Hepatocyte (in vitro differentiated cells): Measurements from ENCODE around the gene TBC1D5. TPM values are rescaled to one million over a fixed set of nuclear protein-coding genes. Genes with fewer than 3 reads are reported as not detected.

Experiments
- DNase-seq: peaks from one replicate; pipeline ENCODE4 v3.0.0-alpha.2; 2016; ENCODE audit warnings: low spot score
- H2AFZ ChIP-seq: fragments of 200-600 bp; sonication (generic); 2 replicates; pipeline ENCODE4 v1.6.0; 2016; ENCODE audit warnings: antibody characterized with exemption, mild to moderate bottlenecking
- H3K27ac ChIP-seq: fragments of 200-600 bp; sonication (generic); 2 replicates; pipeline ENCODE4 v1.5.1; 2016; ENCODE audit warnings: mild to moderate bottlenecking
- H3K27me3 ChIP-seq: fragments of 200-600 bp; sonication (generic); 2 replicates; pipeline ENCODE4 v1.6.1; 2016
- H3K36me3 ChIP-seq: fragments of 200-600 bp; sonication (generic); replicated peaks from 2 replicates; pipeline ENCODE4 v1.5.1; 2016; ENCODE audit warnings: low read depth; ENCODE audit not compliant: insufficient read depth
- H3K4me1 ChIP-seq: fragments of 200-600 bp; sonication (generic); 2 replicates; pipeline ENCODE4 v1.5.1; 2016; ENCODE audit warnings: mild to moderate bottlenecking, moderate library complexity; ENCODE audit not compliant: insufficient read depth
- H3K4me2 ChIP-seq: fragments of 200-600 bp; sonication (generic); 2 replicates; pipeline ENCODE4 v1.6.0; 2016
- H3K4me3 ChIP-seq: fragments of 200-600 bp; sonication (generic); 2 replicates; pipeline ENCODE4 v1.5.1; 2016; ENCODE audit warnings: mild to moderate bottlenecking
- H3K79me2 ChIP-seq: fragments of 200-600 bp; sonication (generic); 2 replicates; pipeline ENCODE4 v1.6.0; 2017; ENCODE audit warnings: mild to moderate bottlenecking
- H3K9me2 ChIP-seq: fragments of 200-600 bp; sonication (generic); replicated peaks from 2 replicates; pipeline ENCODE4 v1.6.0; 2017; ENCODE audit warnings: mild to moderate bottlenecking; ENCODE audit not compliant: insufficient read depth
- H3K9me3 ChIP-seq: fragments of 200-600 bp; sonication (generic); 2 replicates; pipeline ENCODE4 v1.5.1; 2016; ENCODE audit warnings: low read depth, mild to moderate bottlenecking
- H4K20me1 ChIP-seq: fragments of 200-600 bp; sonication (generic); 2 replicates; pipeline ENCODE4 v1.6.0; 2016; ENCODE audit warnings: mild to moderate bottlenecking; ENCODE audit not compliant: insufficient read depth, poor library complexity, severe bottlenecking
- EZH2 ChIP-seq: fragments of 200-600 bp; sonication (generic); IDR thresholded peaks from 2 replicates; pipeline ENCODE4 v1.6.1; 2016; ENCODE audit warnings: antibody characterized with exemption, mild to moderate bottlenecking, borderline replicate concordance
- EZH2phosphoT487 ChIP-seq: fragments of 200-600 bp; sonication (generic); IDR thresholded peaks from one replicate; pipeline ENCODE4 v1.6.1; 2018; ENCODE audit warnings: antibody characterized with exemption, mild to moderate bottlenecking, low read depth, moderate library complexity; ENCODE audit not compliant: unreplicated experiment, severe bottlenecking
- WGBS: methylation state at CpG from one replicate; pipeline ENCODE4 v1.1.6; 2016; ENCODE audit warnings: low lambda C conversion rate; ENCODE audit errors: missing lambda C conversion rate; 5-methylcytosine and 5-hydroxymethylcytosine counted together
- polyA plus RNA-seq: library from polyadenylated mRNA; unstranded; fragments of >200 nt; fragmentation: Nextera tagmentation; extraction: Ambion mirVana; gene quantifications from 2 replicates; pipeline ENCODE4 v1.2.1, GENCODE V29; 2016
- total RNA-seq: library from RNA; depleted of rRNA; stranded (reverse); fragments of >200 nt; gene quantifications from 2 replicates; pipeline ENCODE4 v1.2.3, GENCODE V29; 2014
- TF ChIP-seq, protein P1 (sequence below): fragments of 200-600 bp; sonication (generic); IDR thresholded peaks from 2 replicates; pipeline ENCODE4 v1.5.1; 2016; ENCODE audit warnings: antibody characterized with exemption, mild to moderate bottlenecking; ENCODE audit not compliant: poor library complexity

TBC1D5 gene
- total and polyA plus RNA-seq, 2 experiments from 2014 or later, result 17.0 to 64.2 TPM

GRCh38 chr3:17155951-17156350 lies 586.5 kb downstream of the TBC1D5 start:
- Histone ChIP-seq H3K9me2 (no peaks in the 10 kb centered on the region), H3K27ac (no peak overlapping the region), H3K9me3 (no peaks in the 10 kb centered on the region), H3K4me2 (no peak overlapping the region), H3K4me1 (no peaks in the 10 kb centered on the region), H4K20me1 (no peaks in the 10 kb centered on the region), H3K27me3 (no peaks in the 10 kb centered on the region), H2AFZ (no peak overlapping the region), H3K79me2 (no peaks in the 10 kb centered on the region), H3K4me3 (no peak overlapping the region), H3K36me3 (no peaks in the 10 kb centered on the region)
- 100% methylated on average over 1 of the region's 1 CpG for WGBS
- TF ChIP-seq EZH2phosphoT487 (no peak), EZH2 (no peak)
- DNase-seq, result no peak

DNA sequence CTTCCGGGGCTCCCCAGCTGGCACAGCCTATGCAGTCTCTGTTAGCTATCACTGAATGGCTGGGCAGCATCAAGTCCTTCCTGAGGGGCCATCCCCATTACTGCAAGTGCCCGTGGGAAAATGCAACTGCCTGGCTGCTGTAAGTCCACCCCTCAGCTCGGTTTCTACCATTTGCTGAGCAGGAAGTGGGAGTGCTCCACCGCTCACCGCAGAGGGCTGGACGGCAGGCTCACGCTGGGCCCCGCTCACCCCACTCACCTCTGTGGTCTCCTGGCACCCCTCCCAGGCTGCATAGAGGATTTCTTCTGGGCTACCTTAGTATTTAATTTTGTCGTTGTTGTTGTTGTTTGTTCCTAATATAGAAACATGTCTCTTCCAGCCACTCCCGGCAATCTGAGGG lies 587.5 kb downstream of the TBC1D5 start:
- H3K4me3 ChIP-seq, result no peak overlapping the region
- H3K9me3 ChIP-seq, result no peaks in the 10 kb centered on the region
- no peak overlapping the region for H3K27ac ChIP-seq
- H3K4me2 ChIP-seq, result no peak overlapping the region
- WGBS, result 94% methylated on average over 10 of the region's 10 CpGs
- TF ChIP-seq, protein P1, sequence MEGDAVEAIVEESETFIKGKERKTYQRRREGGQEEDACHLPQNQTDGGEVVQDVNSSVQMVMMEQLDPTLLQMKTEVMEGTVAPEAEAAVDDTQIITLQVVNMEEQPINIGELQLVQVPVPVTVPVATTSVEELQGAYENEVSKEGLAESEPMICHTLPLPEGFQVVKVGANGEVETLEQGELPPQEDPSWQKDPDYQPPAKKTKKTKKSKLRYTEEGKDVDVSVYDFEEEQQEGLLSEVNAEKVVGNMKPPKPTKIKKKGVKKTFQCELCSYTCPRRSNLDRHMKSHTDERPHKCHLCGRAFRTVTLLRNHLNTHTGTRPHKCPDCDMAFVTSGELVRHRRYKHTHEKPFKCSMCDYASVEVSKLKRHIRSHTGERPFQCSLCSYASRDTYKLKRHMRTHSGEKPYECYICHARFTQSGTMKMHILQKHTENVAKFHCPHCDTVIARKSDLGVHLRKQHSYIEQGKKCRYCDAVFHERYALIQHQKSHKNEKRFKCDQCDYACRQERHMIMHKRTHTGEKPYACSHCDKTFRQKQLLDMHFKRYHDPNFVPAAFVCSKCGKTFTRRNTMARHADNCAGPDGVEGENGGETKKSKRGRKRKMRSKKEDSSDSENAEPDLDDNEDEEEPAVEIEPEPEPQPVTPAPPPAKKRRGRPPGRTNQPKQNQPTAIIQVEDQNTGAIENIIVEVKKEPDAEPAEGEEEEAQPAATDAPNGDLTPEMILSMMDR, result no peak
- TF ChIP-seq EZH2phosphoT487 (no peak), EZH2 (no peak)
- H3K4me1 ChIP-seq, result no peaks in the 10 kb centered on the region
- no peak for DNase-seq
- H2AFZ ChIP-seq, result no peak overlapping the region
- H3K36me3 ChIP-seq, result no peaks in the 10 kb centered on the region
- H3K79me2 ChIP-seq, result no peaks in the 10 kb centered on the region
- no peaks in the 10 kb centered on the region for H3K9me2 ChIP-seq
- H4K20me1 ChIP-seq, result no peaks in the 10 kb centered on the region
- H3K27me3 ChIP-seq, result no peaks in the 10 kb centered on the region

- Histone ChIP-seq H3K4me2 (no peak overlapping the region), H3K27me3 (no peaks in the 10 kb centered on the region), H3K36me3 (no peaks in the 10 kb centered on the region), H3K4me3 (no peak overlapping the region), H3K79me2 (no peaks in the 10 kb centered on the region), H2AFZ (no peak overlapping the region), H3K27ac (no peak overlapping the region), H3K9me3 (no peaks in the 10 kb centered on the region), H3K4me1 (no peaks in the 10 kb centered on the region), H3K9me2 (no peaks in the 10 kb centered on the region), H4K20me1 (no peaks in the 10 kb centered on the region)
- TF ChIP-seq EZH2 (no peak), EZH2phosphoT487 (no peak)
- TF ChIP-seq, protein P1, result no peak
- whole genome bisulfite sequencing, result 98% methylated on average over 5 of the region's 5 CpGs
- no peak for DNase-seq
Observed at GRCh38 chr3:17154221-17154620, 588.2 kb downstream of the TBC1D5 start.

- H3K9me2 ChIP-seq, result no peaks in the 10 kb centered on the region
- H3K79me2 ChIP-seq, result no peaks in the 10 kb centered on the region
- H4K20me1 ChIP-seq, result no peaks in the 10 kb centered on the region
- no peaks in the 10 kb centered on the region for H3K4me1 ChIP-seq
- no peak overlapping the region for H3K4me3 ChIP-seq
- DNase-seq, result no peak
- H3K36me3 ChIP-seq, result no peaks in the 10 kb centered on the region
- H2AFZ ChIP-seq, result no peak overlapping the region
- WGBS, result 97% methylated on average over 4 of the region's 4 CpGs
- H3K27me3 ChIP-seq, result no peaks in the 10 kb centered on the region
- TF ChIP-seq, protein P1, result no peak
- TF ChIP-seq EZH2, result no peak
- TF ChIP-seq EZH2phosphoT487, result no peak
- H3K27ac ChIP-seq, result no peak overlapping the region
- no peaks in the 10 kb centered on the region for H3K9me3 ChIP-seq
- no peak overlapping the region for H3K4me2 ChIP-seq
Observed at GRCh38 chr3:17153209-17153608, 589.2 kb downstream of the TBC1D5 start.
